GM18508 (cell line): ENCODE measurements around the gene PDGFD.

Source experiments
- ATAC-seq: cut with Tn5 transposase; IDR thresholded peaks from one replicate; pipeline ENCODE4 v1.9.1; 2021; ENCODE audit warnings: moderate number of reproducible peaks; ENCODE audit not compliant: insufficient read depth, unreplicated experiment

Gene PDGFD

DNA sequence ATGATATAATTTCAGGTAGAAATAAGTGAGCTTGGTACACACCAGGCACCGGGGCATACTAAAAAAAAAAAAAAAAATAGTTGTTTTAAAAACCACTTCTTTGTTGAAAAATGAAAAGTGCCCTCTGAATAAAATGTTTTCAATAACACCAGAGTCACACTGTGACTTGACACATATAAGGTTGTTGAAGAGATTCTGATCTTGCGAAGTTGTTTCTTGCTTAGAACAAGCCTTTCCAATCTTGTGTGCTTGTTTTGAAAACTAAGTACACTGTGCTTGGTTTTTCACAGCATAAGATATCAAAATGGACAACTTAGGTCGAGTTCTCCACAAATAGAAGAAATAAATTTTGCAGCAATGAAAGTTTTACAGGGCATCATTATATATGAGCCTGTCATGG, 17.0 kb downstream of the PDGFD start:
- ATAC-seq, result no peak

DNA sequence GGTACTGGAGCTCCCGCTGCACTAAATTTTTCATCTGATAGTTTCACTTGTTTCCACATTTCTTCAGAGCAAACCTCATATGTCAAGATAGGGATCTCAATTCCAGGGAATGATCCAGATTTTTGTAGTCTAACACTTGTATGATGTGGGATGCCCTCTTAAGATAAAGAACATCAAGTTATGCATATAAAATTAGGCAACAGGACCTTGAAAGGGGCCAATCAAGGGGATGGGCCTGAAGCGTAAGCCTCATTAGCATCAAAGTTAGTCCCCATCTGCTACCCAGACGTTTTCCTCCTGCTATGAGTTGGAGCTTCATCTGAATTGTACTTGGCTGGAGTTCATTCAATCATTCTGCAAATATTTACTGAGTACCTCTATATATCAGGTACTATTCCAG, 17.5 kb downstream of the PDGFD start:
- no peak for ATAC-seq

DNA sequence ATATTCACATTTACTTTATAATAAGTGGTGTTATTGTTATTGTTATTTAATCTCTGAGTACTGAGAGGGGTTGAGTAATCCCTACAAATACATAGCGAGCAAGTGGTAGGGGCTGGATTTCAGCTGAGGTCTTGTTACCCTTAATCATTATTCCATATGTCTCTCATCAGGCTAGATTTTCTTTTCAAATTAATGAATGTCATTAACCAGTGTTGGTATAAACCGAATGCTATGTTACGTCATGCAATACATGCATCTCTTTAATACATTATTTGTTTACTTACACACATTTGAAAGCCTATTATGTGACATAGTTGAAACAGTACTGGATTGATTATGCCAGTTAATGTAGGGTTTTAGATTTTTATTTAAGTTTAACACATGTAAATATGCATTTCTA, 18.9 kb downstream of the PDGFD start:
- ATAC-seq, result no peak

DNA sequence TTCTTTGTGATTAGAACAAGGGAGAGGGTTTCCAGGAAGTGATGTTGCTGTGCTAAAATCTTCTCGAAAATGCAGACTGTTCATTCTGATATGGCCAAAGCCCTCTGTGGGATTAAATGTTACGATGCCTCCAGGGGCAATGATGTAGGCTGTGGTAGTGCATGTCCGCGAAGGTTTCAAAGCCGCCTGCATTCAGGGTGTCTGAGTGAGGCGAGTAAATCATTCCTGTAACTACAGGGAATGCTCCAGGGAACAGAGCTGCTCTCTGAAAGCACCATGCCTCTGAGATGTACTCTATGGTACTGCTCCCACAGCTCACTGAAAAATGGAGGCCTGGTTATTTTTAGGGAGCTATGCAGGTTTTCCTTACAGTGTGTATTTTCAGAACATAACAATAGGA, 21.2 kb downstream of the PDGFD start:
- ATAC-seq, result no peak

DNA sequence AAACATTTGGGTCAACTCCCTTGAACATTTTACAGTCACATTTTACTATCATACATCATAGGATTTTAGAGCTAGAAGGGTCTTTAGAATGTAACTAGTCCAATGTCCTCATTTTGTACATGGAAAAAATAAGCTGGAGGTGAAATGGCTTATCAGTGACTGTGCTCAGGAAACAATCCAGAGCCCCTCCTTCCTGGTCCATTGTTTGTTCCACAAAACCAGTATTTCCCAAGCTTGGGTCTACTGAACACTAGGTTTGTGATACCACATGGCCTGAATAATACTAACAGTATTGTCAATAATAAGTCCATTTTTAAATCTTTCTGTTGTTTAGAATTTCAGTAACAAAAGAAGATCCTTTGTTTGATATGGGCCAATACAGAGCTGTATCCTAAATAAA, 27.1 kb downstream of the PDGFD start:
- ATAC-seq, result no peak

DNA sequence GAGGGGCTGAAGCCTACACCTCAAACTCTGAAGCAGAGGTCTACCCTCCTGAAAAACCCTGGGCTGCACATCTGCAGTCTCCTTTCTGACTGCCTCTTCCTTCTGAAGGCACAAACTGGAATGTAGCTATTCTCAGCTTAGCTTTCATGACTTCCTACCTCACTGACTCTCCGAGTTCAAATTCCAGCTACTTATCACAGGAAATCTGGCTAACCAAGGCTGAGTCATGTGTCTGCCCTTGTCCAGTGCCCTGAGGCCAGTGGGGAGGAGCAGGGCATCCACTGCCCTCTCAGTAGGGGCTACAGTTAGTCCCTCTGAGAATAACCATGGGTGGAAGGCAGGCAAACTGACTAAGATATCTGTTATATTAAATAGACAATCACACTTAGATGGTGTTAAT, 29.2 kb downstream of the PDGFD start:
- no peak for ATAC-seq

DNA sequence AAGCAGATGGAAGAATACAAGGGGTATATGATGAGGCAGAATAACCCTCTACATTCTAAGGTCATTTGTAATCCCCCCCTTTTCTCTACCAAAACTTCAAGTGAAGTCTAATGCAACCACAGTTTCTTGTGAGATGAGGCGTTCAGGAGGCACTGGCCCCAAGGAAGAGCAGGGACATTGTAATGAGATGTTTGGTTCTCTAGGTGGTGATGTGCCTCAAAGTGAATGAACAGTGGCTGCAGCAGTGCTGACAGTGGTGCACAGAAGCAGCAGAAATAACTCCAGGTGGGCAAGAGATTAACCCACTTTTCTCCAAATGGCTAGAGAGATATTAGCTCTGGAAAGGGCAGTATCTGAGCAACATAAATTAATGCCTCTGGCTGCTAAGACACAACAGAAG, 33.8 kb downstream of the PDGFD start:
- ATAC-seq, result no peak

DNA sequence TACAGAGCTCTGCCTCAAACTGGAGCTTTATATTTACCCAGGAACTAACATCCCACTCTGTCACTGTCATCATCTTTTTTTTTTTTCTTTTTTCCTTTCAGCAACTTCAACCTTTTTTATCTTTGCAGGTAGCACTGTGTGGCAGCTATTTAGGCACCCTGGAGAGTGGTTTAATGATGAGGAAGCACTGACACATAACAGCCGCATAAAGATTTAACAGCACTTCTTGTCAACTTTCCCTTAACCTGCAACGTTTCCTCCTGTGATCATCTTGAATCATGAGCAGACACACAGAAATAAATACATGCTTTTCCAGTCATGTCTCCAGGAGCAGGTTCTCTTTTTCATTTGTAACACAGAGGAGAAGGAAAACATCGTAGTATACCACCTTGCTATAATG, 34.8 kb downstream of the PDGFD start:
- ATAC-seq, result no peak

DNA sequence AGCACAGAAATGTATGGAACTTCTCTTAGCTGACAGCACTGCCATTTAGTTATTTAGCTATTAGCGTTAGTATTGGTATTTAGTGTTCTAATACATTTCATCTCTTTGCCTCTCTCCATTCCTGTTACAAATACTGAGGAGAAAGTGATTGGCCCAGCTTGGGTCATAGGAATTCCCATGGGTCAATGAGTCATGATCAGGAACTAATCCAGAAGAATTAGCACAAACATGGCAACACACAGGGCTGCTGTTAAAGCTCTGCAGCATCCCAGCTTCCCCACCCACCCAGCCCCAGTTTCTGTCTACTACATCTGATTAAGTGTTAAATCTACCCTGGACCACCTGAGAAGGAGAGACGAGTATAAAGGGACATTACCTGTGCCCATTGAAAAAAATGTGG, 36.1 kb downstream of the PDGFD start:
- no peak for ATAC-seq

DNA sequence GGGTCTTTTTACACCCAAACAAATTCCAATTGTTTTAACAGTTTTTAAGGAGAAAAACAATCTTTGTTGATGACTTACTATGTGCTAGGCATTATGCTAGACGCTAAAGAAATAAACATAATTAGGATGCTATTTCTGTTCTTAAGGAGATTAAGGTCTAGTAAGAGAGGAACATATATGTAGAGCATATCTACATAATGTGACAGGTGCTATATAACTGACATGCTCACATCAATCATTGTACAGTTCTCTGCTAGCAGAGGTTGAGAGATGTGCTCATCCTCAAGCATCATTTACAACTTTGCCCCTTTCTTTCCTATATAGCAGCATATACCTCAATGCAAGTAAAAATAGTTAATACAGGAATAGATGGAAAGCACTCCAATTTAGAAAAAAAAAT, 37.5 kb downstream of the PDGFD start:
- no peak for ATAC-seq

DNA sequence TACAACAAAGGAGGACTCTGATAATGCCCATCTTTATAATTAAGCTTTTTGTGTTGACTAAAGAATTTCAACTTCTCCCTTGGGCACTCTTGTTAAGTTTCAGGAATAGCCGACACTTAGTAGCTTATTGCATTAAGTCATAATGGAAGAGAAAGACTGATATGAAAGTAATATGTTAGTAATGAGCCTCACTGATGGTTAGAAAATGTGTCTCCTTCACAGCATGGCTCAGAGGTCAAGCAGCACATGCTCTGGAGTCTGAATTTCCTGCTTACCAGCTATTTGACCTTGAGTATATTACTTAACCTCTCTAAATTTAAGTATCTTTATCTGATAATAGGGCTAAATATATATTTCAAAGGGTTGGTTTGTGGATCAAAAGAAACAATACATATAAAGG, 39.0 kb downstream of the PDGFD start:
- peak; percentile 93 for ATAC-seq

DNA sequence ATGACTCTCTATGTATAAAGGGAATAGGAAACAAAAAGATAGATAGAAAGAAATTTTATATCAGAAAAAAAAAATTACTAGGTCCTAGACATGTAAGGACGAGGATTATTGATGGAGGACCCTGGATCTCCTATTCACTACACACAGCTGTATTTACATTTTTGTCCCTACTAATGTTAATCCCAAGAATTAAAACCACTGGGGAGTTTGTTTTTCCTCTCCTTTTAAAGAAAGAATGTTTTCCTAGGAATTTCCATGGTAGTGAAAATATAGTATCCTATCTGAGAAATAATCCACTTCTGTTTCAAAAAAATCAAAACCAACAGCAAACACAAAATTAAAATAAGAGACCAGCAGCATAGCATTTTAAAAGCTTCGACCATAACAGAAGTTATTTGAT, 41.1 kb downstream of the PDGFD start:
- no peak for ATAC-seq

DNA sequence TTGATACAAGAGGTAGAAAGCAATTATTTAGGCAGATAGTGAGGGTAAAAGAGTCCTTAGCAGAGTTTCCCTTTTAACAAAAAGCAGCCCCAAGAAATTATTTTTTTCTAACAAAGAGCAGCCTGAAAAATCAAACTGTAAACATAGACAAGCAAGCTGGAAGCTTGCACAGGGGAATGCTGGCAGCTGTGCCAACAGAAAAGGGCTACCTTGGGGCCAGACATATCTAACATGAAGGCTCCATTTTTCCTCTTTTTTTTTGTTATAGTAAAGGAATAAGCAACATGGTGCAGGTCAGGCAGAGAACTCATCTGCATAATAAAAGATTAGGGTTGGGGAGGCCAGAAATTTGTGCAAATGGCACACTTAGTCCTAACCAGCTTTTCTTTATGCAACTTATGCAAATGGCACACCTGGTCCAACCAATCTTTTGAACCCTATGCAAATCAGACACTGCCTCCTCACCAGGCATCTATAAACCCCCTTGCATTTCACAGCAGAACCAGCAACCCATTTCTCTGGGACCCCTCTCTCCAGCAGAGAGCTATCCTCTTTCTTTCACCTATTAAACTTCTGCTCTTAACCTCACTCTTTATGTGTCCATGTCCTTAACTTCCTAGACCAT, 41.8 kb downstream of the PDGFD start:
- ATAC-seq, result no peak

DNA sequence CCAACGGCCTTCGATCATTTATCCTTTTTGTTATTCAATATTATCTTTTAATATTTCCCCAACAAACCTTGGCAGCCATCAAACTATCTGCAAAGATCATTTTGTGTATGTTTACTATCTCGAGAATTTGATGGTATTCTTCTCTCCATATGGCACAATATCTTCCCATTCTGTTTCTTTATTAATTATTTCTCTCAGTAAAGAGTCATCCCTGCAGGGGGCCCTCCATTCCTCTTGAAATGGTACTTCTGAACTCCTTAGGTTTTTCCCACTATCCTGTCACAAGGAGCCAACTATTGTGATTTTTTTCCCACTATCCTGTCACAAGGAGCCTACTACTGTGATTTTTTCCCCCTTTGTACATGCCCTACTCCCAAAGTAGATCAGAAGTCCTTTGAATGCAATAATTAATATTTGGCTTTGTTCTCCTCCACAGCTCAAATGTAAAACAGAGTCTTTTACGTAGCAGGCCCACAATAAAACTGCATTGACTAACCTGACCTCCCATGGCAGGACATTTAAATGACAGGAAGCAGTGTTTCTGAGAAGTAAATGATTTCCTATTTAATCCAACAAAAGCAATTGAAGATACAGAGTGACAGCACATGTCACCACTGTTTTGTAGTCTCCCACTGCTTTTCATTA, 43.3 kb downstream of the PDGFD start:
- ATAC-seq, result no peak

DNA sequence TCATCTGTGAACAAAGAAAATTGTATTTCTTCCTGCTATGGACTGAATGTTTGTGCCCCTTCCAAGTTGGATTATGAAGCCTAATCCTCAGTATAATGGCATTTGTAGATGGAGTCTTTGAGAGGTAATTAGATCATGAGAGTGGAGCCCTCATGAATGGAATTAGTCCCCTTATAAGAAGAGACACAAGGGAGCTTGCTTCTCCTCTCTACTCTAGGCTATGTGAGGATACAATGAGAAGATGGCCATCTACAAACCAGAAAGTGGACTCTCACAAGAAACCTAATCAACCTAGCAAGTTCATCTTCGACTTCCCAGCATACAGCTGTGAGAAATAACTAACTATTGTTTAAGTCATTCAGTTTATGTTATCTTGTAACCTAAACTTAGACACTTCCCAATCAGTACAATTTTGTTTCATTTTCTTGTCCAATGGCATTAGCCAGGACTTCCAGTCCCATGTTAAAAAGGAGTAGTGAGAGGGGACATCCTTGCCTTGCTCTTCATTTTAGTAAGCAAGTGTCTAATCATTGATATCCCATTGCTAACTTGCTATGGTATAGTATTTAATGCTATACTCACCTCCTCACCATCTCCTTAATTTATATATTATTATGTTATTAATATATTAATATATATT, 45.7 kb downstream of the PDGFD start:
- ATAC-seq, result no peak

DNA sequence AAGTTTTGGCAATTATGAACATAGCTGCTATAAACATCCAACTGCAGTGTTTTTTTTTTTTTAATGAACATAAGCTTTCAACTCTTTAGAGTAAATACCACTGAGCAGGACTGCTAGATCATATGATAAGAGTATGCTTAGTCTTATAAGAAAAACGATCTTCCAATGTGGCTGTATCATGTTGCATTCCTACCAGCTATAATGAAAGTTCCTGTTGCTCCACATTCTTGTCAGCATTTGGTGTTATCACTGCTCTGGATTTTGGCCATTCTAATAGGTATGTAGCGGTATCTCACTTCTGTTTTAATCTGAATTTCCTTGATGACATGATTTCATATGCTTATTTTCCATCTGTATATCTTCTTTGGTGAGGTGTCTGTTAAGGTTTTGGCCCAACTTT, 50.4 kb downstream of the PDGFD start:
- ATAC-seq, result no peak

DNA sequence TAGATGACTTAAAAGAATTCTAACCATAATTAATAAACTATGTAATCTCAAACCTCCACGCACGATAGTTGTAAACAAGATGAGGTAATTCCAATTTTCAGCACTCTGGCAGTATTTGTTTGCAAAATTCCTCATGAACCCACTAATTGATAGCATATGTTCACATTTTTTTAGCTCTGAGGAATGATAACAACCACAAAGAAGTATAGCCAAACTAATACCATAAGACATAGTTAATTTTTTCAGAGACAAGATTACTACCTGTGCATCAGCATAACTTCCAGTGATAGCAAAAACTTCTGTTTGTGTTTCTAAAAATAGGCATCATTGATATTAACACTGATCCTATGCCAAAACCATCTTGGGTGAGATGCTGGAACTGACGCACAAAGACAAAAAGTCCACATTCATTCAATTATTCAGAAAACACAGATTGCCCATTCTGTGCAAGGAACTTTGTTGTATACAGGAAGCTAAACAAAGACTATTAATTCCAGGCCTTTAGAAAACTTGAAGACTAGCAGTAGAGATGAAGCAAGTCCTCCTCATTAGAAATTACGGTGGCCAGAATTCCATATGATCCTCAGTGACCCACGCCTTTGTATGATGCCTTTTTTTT, 57.7 kb downstream of the PDGFD start:
- ATAC-seq, result no peak

DNA sequence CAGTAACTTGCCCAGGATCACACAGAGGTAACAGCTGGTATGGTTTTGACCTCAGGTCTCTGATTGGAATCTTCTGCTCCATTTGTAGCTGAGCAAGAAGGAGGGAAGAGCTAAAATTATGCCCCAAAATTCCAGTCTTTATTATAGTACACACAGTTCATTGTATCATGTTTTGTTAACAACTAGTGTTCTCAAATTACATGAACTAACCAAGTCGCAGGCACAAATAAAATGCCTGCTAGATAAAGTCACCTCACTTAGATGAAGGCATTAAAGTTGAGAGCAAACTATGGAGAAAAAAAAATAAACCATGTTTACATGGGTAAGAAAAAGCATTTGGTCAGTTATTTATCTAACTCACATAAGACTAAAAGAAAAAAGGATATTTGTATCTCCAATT, 58.8 kb downstream of the PDGFD start:
- ATAC-seq, result no peak

DNA sequence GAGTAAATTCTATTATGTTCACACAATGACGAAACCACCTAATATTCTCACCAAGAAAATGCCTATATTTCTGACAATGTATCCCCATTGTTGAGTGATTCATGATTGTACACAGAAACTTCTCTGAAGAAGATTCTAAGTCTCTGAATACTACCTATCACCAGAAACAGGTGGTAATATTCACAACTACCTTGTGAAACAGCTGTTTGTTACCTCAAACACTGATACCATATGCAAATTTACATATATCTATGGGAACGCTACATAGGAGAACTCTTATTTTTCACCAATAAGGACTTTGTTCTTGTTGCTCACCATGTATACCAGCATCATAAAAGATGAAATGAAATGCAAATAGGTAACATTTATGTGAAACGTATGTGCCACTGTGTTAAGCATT, 59.3 kb downstream of the PDGFD start:
- ATAC-seq, result no peak

DNA sequence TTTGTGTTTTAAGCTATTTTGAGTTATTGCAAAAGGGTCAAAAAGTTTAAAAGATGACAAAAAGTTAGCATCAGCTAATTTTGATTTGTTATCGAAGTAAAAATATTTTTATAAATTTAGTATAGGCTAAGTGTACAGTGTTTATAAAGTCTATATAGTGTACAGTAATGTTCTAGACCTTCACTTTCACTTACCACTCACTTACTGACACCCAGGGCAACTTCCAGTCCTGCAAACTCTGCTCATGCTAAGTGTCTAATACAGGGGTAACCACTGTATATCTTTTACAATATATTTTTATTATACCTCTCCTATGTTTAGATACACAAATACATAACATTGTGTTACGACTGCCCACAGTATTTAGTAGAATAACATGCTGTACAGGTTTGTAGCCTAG, 59.7 kb downstream of the PDGFD start:
- no peak for ATAC-seq

DNA sequence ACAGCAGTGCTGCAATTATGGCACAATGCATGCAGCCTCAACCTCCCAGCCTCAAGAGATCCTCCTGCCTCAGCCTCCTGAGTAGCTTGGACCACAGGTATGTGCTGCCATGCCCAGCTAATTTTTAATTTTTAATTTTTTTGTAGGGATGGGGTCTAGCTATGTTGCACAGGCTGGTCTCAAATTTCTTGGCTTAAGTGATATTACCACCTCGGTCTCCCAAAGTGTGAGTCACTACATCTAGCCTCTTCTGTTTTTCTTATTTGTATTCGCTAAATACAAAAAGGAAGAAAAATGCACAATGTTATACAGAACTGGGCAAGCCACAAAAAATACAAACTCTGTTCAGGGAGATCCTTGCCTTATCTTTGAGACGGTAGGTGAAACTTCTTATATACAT, 65.4 kb downstream of the PDGFD start:
- no peak for ATAC-seq

DNA sequence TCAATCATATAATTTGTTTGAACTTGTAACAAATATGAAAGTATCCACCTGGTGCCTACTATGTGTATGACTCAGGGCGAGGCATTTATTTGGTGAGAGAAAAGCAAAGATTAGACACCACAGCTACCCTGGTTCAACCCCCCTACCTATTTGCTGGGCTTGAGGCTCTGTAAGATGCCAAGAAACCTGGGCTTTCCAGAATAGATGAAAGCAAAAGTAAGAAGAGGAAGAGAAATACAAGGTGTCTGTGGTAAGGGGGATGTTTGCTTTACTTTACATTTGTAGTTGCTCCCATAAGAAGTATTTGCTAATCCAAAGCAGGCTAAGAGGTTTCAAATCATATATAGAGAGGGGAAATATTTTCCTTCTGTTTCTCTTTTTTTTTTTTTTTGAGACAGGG, 65.8 kb downstream of the PDGFD start:
- ATAC-seq, result peak; percentile 79
